ENCODE results near the gene PTPN1. TPM values are rescaled to one million over a fixed set of nuclear protein-coding genes. Genes with fewer than 3 reads are reported as not detected.

PTPN1 gene
- total and polyA plus RNA-seq, 2 of the 4 experiments (the other 2 are of a cell fraction) = 31.7 to 37.4 TPM

DNA sequence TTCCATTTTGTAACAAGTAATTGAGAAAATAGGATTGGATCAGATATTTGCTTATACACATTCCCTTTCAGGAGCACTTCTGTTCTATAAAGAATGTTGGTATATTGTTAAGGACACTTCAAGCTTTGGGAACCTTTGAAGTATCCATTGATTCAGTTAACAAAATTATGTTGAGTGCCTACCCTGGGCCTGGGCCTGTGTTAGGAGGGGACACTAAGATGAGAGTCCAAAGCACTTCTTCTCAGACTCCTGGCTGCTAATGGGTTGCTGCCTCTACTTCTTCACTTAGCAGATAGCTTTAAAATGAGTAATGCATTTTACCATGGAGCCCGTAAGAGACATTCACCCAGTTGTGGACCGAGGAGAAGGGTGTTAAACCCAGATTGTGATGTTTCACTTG is 40.3 kb downstream of the PTPN1 start:
- Histone ChIP-seq H3K23ac (ENCODE audit: low read depth, low read length) (peak overlapping the region; percentile 77; the same call in 1 of the 2 replicates), H3K4me2 (ENCODE audit: low read depth, low read length) (peak overlapping the region; percentile 46), H2AK5ac (ENCODE audit: low read depth, low read length) (no peak overlapping the region), H3K4me1 (ENCODE audit: control insufficient read depth, insufficient read depth, low read length) (peaks cover 15% of the 10 kb centered on the region), H4K20me1 (ENCODE audit: insufficient read depth, low read length) (peaks cover 20% of the 10 kb centered on the region; the same call in 1 of the 2 replicates), H2BK15ac (ENCODE audit: low read depth, low read length) (no peak overlapping the region), H3K9me3 (ENCODE audit: control insufficient read depth, insufficient read depth, low read length) (no peaks in the 10 kb centered on the region), H2BK5ac (ENCODE audit: low read depth, low read length, poor library complexity, severe bottlenecking) (peak overlapping the region; percentile 47), H2AK9ac (replicated peaks; ENCODE audit: low read depth, low read length, poor library complexity) (no peak overlapping the region), H3K27me3 (ENCODE audit: control insufficient read depth, insufficient read depth, low read length) (no peaks in the 10 kb centered on the region), H3K56ac (ENCODE audit: extremely low read depth, insufficient read depth, low read length) (no peak overlapping the region), H4K8ac (ENCODE audit: low read depth in 2 of 2, low read length in 2 of 2) (no peak overlapping the region), H4K91ac (ENCODE audit: insufficient read depth, low read depth, low read length) (no peak overlapping the region), H2BK120ac (ENCODE audit: low read depth, low read length) (no peak overlapping the region), H3K79me1 (ENCODE audit: low read depth in 1 of 2, low read length in 2 of 2) (peaks cover 52 to 79% of the 10 kb centered on the region in 2 experiments), H3K36me3 (ENCODE audit: control insufficient read depth, insufficient read depth, low read length) (peaks cover 10% of the 10 kb centered on the region), H2AFZ (replicated peaks; ENCODE audit: low read length, poor library complexity) (no peak overlapping the region), H2BK20ac (ENCODE audit: low read depth, low read length) (no peak overlapping the region), H3K4ac (ENCODE audit: low read depth, low read length) (peak overlapping the region; percentile 30; the same call in 1 of the 2 replicates), H3K14ac (replicated peaks; ENCODE audit: low read depth, low read length) (no peak overlapping the region; the same call in 1 of the 2 replicates), H3K18ac (ENCODE audit: low read depth, low read length) (no peak overlapping the region), H4K5ac (ENCODE audit: low read depth, low read length) (no peak overlapping the region), H3K9ac (ENCODE audit: low read depth, low read length) (no peak overlapping the region), H3K27ac (ENCODE audit: insufficient read depth, low read length) (no peak overlapping the region), H3K4me3 (ENCODE audit: insufficient read depth, low read depth, low read length) (no peak overlapping the region), H3K9me1 (ENCODE audit: insufficient read depth, low read length) (peaks cover 29% of the 10 kb centered on the region)
- CTCF ChIA-PET = interaction anchor here (0.8 kb wide), 1 partner anchor 16 kb away, joined by 3 read pairs; no protein-coding TSS in a partner anchor
- no CpG with 5 or more reads among the region's 2 CpGs for WGBS, 2 experiments (ENCODE audit: extremely low coverage in 2 of 2, insufficient read length in 1 of 2)
- intact Hi-C loops (cut with micrococcal nuclease) (no loop called here), in situ Hi-C loops (cut with MboI; ENCODE audit: low sequenced_read_pairs) (no loop called here), dilution Hi-C loops (cut with HindIII; ENCODE audit: low sequenced_read_pairs, unreplicated experiment) (no loop called here)
- peak; percentile 19; the same call in 1 of the 2 replicates for ATAC-seq (ENCODE audit: low read depth)
- POLR2A ChIA-PET (ENCODE audit: unreplicated experiment) = no interaction called here
- TF ChIP-seq, protein P1, sequence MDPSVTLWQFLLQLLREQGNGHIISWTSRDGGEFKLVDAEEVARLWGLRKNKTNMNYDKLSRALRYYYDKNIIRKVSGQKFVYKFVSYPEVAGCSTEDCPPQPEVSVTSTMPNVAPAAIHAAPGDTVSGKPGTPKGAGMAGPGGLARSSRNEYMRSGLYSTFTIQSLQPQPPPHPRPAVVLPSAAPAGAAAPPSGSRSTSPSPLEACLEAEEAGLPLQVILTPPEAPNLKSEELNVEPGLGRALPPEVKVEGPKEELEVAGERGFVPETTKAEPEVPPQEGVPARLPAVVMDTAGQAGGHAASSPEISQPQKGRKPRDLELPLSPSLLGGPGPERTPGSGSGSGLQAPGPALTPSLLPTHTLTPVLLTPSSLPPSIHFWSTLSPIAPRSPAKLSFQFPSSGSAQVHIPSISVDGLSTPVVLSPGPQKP (IDR thresholded peaks at IDR 0.05; ENCODE audit: borderline replicate concordance, low read depth, low read length) = no peak
- no peak for DNase-seq
- no TSS peak for BruUV-seq (replicated peaks)
